Measurements from ENCODE around the gene NELL1.

DNA sequence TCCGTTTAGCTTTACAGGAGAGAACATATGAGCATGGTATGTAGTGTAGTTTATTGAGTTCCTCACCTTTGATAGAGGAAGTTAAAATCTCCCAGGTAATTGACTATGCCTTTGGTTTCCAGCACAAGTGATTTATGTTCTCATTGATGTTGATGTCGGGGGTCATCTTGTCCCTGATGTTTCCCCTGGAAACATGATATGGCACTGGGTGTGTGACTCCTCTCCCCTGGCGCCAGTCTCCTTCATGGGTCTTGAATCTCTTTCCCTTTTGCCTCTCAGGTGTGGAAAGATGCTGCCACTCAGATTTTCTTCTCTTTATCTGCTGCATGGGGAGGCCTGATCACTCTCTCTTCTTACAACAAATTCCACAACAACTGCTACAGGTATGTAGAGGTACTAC, 41.7 kb upstream of the NELL1 start:
- TF ChIP-seq GATA2 (IDR thresholded peaks at IDR 0.05; ENCODE audit: low read depth, low read length) (no peak), GATA3 (IDR thresholded peaks at IDR 0.05; ENCODE audit: low read depth, low read length) (no peak)
